HG02981 (cell line): ENCODE measurements around the gene PODXL2.

Experiments used
- ATAC-seq: cut with Tn5 transposase; IDR thresholded peaks from one replicate; pipeline ENCODE4 v1.9.1; 2021; ENCODE audit warnings: mild to moderate bottlenecking, moderate library complexity; ENCODE audit not compliant: unreplicated experiment

Gene PODXL2

GRCh38 chr3:127629467-127630403, 750 bp downstream of the PODXL2 start:
- no peak for ATAC-seq

GRCh38 chr3:127630811-127631714, 2.1 kb downstream of the PODXL2 start:
- no peak for ATAC-seq

- ATAC-seq = no peak
These were observed 3.2 kb downstream of the PODXL2 start for GRCh38 chr3:127632035-127632820.

- no peak for ATAC-seq
These were observed 5.7 kb downstream of the PODXL2 start for GRCh38 chr3:127634653-127635052.

GRCh38 chr3:127637546-127637945, 8.6 kb downstream of the PODXL2 start:
- no peak for ATAC-seq

GRCh38 chr3:127637971-127638370, 9.0 kb downstream of the PODXL2 start:
- no peak for ATAC-seq

GRCh38 chr3:127639173-127640041, 10.4 kb downstream of the PODXL2 start:
- no peak for ATAC-seq

- ATAC-seq = no peak
These were observed 11.0 kb downstream of the PODXL2 start for GRCh38 chr3:127640042-127640355.

- ATAC-seq = no peak
These were observed 15.8 kb downstream of the PODXL2 start for GRCh38 chr3:127644641-127645370.

GRCh38 chr3:127645371-127646015, 16.5 kb downstream of the PODXL2 start:
- ATAC-seq = no peak

GRCh38 chr3:127646501-127647046, 17.6 kb downstream of the PODXL2 start:
- ATAC-seq = no peak

GRCh38 chr3:127647166-127647844, 18.3 kb downstream of the PODXL2 start:
- ATAC-seq = no peak

GRCh38 chr3:127647845-127648204, 18.8 kb downstream of the PODXL2 start:
- ATAC-seq = no peak

GRCh38 chr3:127650236-127650635, 21.3 kb downstream of the PODXL2 start:
- no peak for ATAC-seq

GRCh38 chr3:127651516-127652172, 22.7 kb downstream of the PODXL2 start:
- no peak for ATAC-seq

GRCh38 chr3:127652246-127652995, 23.4 kb downstream of the PODXL2 start:
- ATAC-seq = no peak

GRCh38 chr3:127654374-127654773, 25.4 kb downstream of the PODXL2 start:
- ATAC-seq = no peak
